Astrocyte (in vitro differentiated cells and primary cell): Measurements from ENCODE around the gene CABLES2. TPM values are rescaled to one million over a fixed set of nuclear protein-coding genes. Genes with fewer than 3 reads are reported as not detected.

Source experiments
- DNase-seq: peaks from one replicate; pipeline ENCODE4 v3.0.0-alpha.2; 2010; ENCODE audit warnings: low read depth
- FAIRE-seq: peaks from 2 replicates; lab custom pipeline; 2011; peaks lifted over from hg19 to GRCh38; lab: Jason Lieb, UNC
- H2AFZ ChIP-seq: 2 replicates; pipeline ENCODE4 v1.6.0; 2012; ENCODE audit warnings: low read depth, low read length, inconsistent platforms
- H3K27ac ChIP-seq: 2 replicates; pipeline ENCODE4 v1.5.1; 2011; ENCODE audit warnings: low read depth, low read length, inconsistent platforms
- H3K27me3 ChIP-seq: 2 replicates; pipeline ENCODE4 v1.6.0; 2011; ENCODE audit warnings: low read length, inconsistent platforms; ENCODE audit not compliant: insufficient read depth
- H3K36me3 ChIP-seq: 2 replicates; pipeline ENCODE4 v1.5.1; 2011; ENCODE audit warnings: low read length, inconsistent platforms; ENCODE audit not compliant: insufficient read depth
- H3K4me1 ChIP-seq: 2 replicates; pipeline ENCODE4 v1.5.1; 2011; ENCODE audit warnings: low read length, inconsistent platforms; ENCODE audit not compliant: insufficient read depth
- H3K4me2 ChIP-seq: 2 replicates; pipeline ENCODE4 v1.6.0; 2012; ENCODE audit warnings: low read length, inconsistent platforms
- H3K4me3 ChIP-seq: 2 replicates; pipeline ENCODE4 v1.5.1; 2011; ENCODE audit warnings: low read depth, mild to moderate bottlenecking, low read length, inconsistent platforms; ENCODE audit not compliant: insufficient read depth
- H3K79me2 ChIP-seq: 2 replicates; pipeline ENCODE4 v1.6.0; 2012; ENCODE audit warnings: mild to moderate bottlenecking, low read length, inconsistent platforms; ENCODE audit not compliant: insufficient read depth
- H3K9ac ChIP-seq: 2 replicates; pipeline ENCODE4 v1.6.0; 2012; ENCODE audit warnings: mild to moderate bottlenecking, low read length, inconsistent platforms
- H3K9me3 ChIP-seq: 2 replicates; pipeline ENCODE4 v1.5.1; 2012; ENCODE audit warnings: low read depth, mild to moderate bottlenecking, low read length, inconsistent platforms; ENCODE audit not compliant: insufficient read depth
- H4K20me1 ChIP-seq: 2 replicates; pipeline ENCODE4 v1.6.0; 2012; ENCODE audit warnings: low read length, inconsistent platforms; ENCODE audit not compliant: insufficient read depth
- H3K27ac Mint-ChIP-seq: one replicate; pipeline ENCODE4 v1.8.0; 2021; ENCODE audit warnings: mild to moderate bottlenecking, mixed read lengths; ENCODE audit not compliant: unreplicated experiment
- H3K27me3 Mint-ChIP-seq: one replicate; pipeline ENCODE4 v1.8.0; 2021; ENCODE audit warnings: low read depth, mixed read lengths; ENCODE audit not compliant: unreplicated experiment
- H3K36me3 Mint-ChIP-seq: one replicate; pipeline ENCODE4 v1.8.0; 2021; ENCODE audit warnings: low read depth, mixed read lengths; ENCODE audit not compliant: unreplicated experiment
- H3K4me1 Mint-ChIP-seq: one replicate; pipeline ENCODE4 v1.8.0; 2021; ENCODE audit warnings: low read depth, mixed read lengths; ENCODE audit not compliant: unreplicated experiment
- H3K4me3 Mint-ChIP-seq: one replicate; pipeline ENCODE4 v1.8.0; 2021; ENCODE audit warnings: mild to moderate bottlenecking, moderate library complexity, mixed read lengths; ENCODE audit not compliant: unreplicated experiment
- H3K9me3 Mint-ChIP-seq: one replicate; pipeline ENCODE4 v1.8.0; 2021; ENCODE audit warnings: mild to moderate bottlenecking, mixed read lengths; ENCODE audit not compliant: unreplicated experiment
- CTCF ChIP-seq: IDR thresholded peaks from 2 replicates; pipeline ENCODE4 v1.5.1; 2011; ENCODE audit warnings: low read depth, mild to moderate bottlenecking, inconsistent platforms, low read length, moderate library complexity; ENCODE audit not compliant: insufficient read depth
- EZH2 ChIP-seq: IDR thresholded peaks from 2 replicates; pipeline ENCODE4 v1.6.1; 2012; ENCODE audit warnings: mild to moderate bottlenecking, low read length, inconsistent platforms; ENCODE audit not compliant: insufficient read depth
- total RNA-seq: library from RNA; stranded (reverse); gene quantifications from 2 replicates; pipeline ENCODE4 v1.2.1, GENCODE V29; 2021

Gene CABLES2
- total RNA-seq, 1 donor from 2014 or later = 4.4 TPM

- H3K4me3 ChIP-seq = no peak overlapping the region
- no peaks in the 10 kb centered on the region for H3K79me2 ChIP-seq
- H3K27me3 ChIP-seq = no peaks in the 10 kb centered on the region
- Mint-ChIP-seq H3K27ac (no peak overlapping the region), H3K27me3 (peaks cover 11% of the 10 kb centered on the region), H3K36me3 (no peaks in the 10 kb centered on the region), H3K4me3 (no peak overlapping the region), H3K4me1 (no peaks in the 10 kb centered on the region), H3K9me3 (no peaks in the 10 kb centered on the region)
- no peak for FAIRE-seq
- no peak overlapping the region for H2AFZ ChIP-seq
- no peaks in the 10 kb centered on the region for H4K20me1 ChIP-seq
- TF ChIP-seq CTCF (no peak), EZH2 (no peak)
- no peak for DNase-seq
- peaks cover 3% of the 10 kb centered on the region for H3K9me3 ChIP-seq
- H3K4me2 ChIP-seq = no peak overlapping the region
- no peak overlapping the region for H3K27ac ChIP-seq
- H3K4me1 ChIP-seq = no peaks in the 10 kb centered on the region
- no peaks in the 10 kb centered on the region for H3K36me3 ChIP-seq
- no peak overlapping the region for H3K9ac ChIP-seq
These were observed 9.9 kb upstream of the CABLES2 start for GRCh38 chr20:62416651-62417637.

- no peaks in the 10 kb centered on the region for H3K4me1 Mint-ChIP-seq
These were observed 8.4 kb upstream of the CABLES2 start for GRCh38 chr20:62415354-62416111.

More at GRCh38 chr20:62415354-62416111, 8.4 kb upstream of the CABLES2 start:
- Histone ChIP-seq H4K20me1 (no peaks in the 10 kb centered on the region), H3K4me3 (no peak overlapping the region), H3K4me2 (no peak overlapping the region), H3K9me3 (no peaks in the 10 kb centered on the region), H3K36me3 (no peaks in the 10 kb centered on the region), H3K9ac (no peak overlapping the region), H2AFZ (no peak overlapping the region), H3K79me2 (no peaks in the 10 kb centered on the region), H3K27me3 (no peaks in the 10 kb centered on the region), H3K27ac (no peak overlapping the region), H3K4me1 (no peaks in the 10 kb centered on the region)
- no peak for DNase-seq
- Mint-ChIP-seq H3K4me3 (no peak overlapping the region), H3K36me3 (no peaks in the 10 kb centered on the region), H3K9me3 (no peaks in the 10 kb centered on the region), H3K27ac (no peak overlapping the region), H3K27me3 (peaks cover 11% of the 10 kb centered on the region)
- TF ChIP-seq EZH2 (no peak), CTCF (no peak)
- FAIRE-seq = no peak
